Activated CD4-positive, alpha-beta T cell treated with anti-CD3 and anti-CD28 coated beads for 1 hour (primary cell): ENCODE data around the gene ANAPC2.

ENCODE experiments used
- DNase-seq: peaks from one replicate; pipeline ENCODE4 v3.0.0-alpha.2; 2020

The ANAPC2 gene

DNA sequence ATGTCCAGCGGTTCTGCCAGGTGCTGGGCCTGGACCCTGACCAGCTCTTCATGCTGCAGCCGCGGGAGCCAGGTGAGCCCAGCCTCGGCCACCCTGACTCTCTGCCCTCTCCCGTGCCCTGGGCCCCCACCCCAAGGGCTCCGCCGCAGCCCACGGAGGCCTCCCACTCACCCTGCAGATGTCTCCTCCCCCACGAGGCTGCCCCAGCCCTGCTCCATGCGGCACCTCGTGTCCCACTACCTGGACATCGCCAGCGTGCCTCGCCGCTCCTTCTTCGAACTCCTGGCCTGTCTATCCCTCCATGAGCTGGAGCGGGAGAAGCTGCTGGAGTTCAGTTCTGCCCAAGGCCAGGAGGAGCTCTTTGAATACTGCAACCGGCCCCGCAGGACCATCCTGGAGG is 26.3 kb upstream of the ANAPC2 start:
- no peak for DNase-seq

DNA sequence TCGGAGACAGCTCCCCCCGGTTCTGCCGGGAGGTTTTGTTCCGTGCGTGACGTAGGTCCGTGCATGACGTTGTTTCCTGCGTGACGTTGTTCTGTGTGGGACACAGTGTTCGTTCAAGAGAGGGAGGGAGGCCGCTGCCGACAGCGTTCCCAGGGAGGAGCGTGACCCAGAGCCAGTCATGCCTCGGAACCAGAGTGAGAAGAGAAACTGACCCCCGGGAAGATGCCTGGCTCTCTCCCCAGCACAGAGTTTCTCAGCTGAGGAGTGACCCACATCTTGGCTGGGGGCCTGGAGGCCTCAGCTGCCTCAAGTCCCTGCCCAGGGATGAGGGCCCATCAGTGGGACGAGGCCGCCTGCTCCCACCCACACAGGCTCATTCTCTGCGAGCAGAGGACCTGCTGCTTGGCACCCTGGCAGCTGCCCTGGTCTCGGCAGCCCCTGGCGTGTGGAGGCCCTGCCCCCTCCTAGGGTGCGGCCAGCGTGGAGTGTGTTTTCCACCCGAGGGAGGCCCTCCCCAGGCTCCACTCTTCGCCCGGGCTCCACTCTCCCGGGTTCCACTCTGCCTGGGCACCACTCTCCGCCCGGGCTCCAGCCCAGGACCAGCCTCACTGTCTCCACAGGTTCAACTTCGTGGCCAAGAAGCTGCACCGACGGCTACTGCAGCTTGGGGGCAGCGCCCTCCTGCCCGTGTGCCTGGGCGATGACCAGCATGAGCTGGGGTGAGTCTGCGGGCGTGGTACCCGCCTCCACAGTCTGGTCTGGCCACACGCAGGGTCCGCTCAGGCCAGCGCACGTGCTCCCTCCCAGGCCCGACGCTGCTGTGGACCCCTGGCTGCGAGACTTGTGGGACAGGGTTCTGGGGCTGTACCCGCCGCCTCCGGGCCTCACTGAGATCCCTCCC is 25.1 kb upstream of the ANAPC2 start:
- DNase-seq = no peak

DNA sequence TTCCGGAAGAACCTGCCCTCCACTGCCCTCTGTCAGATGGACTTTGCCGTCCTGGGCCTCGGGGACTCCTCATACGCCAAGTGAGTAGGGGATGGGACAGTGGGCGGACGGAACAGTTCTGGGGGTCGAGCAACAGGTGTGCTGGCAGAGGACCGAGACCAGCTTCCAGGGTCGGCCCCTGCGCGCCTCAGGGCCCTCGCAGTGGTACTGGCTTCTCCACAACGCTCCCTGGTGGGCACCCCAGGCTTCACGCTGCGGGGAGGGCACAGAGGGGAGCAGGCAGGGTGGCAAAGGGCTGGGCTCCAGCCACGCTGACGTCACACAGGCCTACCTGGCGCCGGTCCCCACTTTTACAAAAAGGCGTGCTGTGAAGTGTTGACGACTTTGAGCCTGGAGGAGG is 24.2 kb upstream of the ANAPC2 start:
- no peak for DNase-seq

DNA sequence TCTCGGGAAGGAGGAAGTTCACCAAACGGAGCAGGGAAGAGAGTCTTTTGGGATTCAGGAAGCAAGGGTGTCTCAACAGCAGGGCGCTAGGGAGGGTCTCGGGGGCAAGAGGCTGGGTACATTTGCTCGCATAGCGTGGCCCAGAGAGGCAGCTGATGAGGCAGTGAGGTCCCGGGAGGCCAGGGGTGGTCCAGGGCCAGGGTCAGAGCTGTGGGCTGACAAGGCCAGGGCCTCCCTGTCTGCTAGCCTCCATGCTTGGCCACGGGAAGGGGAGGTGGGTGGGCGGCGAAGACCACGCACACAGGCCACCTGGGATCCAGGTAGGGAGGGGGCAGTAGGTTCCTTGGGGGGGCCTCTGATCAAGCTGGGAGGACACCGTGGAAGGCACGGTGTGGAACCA is 23.2 kb upstream of the ANAPC2 start:
- DNase-seq = no peak

DNA sequence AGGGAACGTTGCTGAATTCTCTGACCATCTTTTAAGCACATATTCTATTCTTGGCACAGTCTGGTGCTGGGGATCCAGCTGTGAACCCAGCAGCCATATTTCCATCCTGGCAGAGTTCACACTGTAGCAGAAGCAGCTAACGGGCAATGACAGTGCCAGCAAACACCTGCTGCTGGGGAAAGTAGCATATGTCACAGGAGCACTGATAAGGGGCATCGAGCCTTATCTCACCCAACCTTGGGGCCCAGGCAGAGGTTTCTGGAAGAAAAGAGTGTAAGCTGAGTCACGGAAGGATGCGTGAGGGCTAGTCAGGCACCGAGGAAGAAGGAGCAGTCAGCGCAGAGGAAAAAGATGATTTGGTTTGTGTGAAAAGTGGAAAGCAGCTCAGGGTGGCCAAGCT is 18.2 kb upstream of the ANAPC2 start:
- no peak for DNase-seq

DNA sequence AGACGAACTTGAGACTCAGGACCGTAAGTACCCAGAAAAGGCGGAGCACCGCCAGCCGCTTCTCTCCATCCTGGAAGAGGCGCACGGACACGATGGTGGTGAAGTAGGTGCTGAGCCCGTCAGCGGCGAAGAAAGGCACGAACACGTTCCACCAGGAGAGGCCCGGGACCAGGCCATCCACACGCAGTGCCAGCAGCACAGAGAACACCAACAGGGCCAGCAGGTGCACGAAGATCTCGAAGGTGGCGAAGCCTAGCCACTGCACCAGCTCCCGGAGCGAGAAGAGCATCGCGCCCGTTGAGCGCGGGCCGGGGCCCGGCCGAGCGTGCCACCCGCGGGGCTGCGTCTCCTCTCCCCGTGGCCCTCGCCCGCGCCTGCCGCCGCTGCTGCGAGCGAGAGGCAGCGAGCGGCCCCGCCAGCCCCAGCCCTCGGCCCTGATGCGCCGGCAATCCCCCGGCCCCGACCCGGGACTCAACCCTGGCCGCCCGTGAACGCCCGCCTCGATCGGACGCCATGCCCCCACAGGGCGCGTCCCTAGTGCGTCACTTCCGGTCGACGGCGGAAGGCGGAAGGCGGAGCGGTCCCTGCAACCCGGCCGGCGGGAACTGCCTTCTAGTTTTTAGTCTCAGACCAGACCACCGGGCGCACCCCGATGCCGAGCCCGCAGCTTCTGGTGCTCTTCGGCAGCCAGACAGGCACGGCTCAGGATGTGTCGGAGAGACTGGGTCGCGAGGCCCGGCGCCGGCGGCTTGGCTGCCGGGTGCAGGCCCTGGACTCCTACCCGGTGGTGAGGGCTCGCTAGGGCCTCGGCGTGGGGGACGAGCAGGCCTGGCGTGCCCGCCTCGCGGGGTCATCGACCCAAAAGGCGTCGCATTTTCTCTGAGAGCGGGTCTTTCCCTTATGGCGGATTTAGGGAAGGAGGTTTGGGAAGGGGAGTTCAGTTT is 17.0 kb upstream of the ANAPC2 start, which contains the start of the genes NDOR1 and TMEM203:
Gene NDOR1, plus strand, starts transcription at position 575 of the 944 bp plus-strand sequence. Its CDS starts 78 bp downstream, at position 653.
Gene TMEM203, minus strand, starts transcription at position 523 of the 944 bp plus-strand sequence. Its CDS starts 234 bp downstream, at position 289.
- peak; percentile 89 for DNase-seq

DNA sequence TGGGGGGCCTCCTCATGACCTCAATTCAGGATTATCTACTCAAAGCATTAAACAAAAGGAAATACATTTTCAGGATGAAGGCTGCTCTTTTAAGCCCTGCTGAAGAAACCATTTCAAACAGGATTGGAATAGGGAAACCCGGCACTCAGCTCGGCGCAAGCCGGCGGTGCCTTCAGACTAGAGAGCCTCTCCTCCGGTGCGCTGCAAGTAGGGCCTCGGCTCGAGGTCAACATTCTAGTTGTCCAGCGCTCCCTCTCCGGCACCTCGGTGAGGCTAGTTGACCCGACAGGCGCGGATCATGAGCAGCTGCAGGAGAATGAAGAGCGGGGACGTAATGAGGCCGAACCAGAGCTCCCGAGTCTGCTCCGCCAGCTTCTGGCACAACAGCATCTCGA is 16.4 kb upstream of the ANAPC2 start:
- no peak for DNase-seq

DNA sequence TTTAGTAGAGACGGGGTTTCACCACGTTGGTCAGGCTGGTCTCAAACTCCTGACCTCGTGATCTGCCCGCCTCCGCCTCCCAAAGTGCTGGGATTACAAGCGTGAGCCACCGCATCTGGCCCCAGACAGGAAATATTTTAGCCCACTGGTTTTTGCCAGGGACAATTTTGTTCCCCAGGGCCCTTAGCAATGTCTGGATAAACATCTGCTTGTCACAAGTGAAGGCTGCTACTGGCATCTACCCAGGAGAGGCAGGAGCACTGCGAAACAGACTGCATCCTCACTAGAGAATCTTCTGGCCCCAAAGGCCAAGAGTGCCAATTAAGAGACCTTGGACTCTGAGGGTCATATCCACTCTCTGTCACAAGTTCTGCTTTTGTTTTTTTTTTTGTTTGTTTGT is 14.6 kb upstream of the ANAPC2 start:
- no peak for DNase-seq

DNA sequence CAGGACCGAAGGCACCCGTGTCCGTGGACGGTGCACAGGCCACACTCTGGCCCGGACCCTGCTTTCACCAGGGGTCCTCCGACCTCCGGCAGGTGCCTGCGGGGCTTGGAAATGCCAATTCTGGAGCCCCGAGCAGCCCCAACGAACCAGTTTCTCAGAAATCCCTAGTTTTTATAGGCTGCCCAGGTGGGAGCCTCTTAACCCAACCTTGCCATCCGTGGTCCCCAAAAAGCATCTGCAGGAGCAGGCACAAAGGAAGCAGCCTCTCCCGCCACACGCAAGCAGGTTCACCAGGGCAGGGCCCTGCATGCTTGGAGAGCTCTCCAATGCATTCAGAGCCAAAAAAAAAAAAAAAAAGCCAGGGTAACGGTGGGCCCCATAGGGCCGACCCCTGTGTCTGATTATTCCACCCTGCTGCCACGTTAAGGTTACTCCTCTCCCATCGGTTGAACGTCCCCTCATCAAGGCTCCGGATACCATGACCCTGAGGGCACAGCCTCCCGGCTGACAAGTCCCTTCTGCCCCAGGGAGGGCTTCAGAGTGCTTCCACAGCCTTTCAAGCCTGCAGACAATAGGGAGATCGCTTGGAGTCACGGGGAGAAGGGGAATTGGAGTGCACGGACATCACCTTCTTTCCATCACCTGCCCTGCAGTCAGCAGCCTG is 13.0 kb upstream of the ANAPC2 start:
- DNase-seq = no peak

DNA sequence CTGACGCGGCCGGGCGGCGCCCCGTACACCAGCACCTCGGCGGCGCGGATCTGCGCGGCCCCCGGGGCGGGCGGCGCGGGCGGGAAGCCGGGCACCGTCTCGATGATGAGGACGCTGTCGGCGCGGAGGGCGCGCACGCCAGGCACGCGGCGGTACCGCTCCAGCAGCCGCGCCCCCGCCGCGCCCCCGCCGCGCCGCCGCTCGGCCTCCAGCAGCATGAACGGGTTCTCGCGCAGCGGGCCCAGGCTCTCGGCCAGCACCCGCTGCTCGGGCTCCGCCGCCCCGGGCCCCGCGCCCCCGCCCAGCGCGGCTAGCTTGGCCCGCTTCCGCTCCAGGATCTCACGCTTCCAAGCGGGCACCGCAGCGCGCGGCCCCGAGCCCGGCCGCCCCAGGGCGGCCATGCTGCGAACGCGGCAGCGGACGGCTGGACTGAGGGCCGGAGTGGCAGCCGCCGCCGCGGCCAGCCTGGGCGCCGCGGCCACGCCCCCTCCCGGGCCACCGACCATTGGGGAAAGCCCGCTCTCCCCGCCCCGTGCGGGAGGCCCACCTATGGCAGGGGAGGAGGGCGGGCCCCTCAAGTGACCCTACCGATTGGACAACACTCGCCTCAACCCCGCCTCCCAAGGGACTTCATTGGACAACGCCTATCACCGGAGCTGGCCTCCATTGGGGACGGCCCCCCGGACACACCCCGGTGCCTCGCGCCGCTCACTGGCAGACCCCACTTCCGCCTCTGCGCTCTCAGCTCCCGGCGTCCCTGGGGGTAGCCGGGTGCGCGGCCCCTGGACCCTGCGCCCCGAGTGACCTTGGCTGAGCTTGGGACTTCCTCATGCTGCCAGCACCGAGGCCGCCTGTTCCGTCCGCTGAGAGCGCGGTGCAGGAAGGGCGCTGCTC is 12.2 kb upstream of the ANAPC2 start, which contains the start of gene TPRN:
Gene TPRN, minus strand, starts transcription at position 431 of the 894 bp plus-strand sequence. Its CDS starts 30 bp downstream, at position 401.
- peak; percentile 95 for DNase-seq

DNA sequence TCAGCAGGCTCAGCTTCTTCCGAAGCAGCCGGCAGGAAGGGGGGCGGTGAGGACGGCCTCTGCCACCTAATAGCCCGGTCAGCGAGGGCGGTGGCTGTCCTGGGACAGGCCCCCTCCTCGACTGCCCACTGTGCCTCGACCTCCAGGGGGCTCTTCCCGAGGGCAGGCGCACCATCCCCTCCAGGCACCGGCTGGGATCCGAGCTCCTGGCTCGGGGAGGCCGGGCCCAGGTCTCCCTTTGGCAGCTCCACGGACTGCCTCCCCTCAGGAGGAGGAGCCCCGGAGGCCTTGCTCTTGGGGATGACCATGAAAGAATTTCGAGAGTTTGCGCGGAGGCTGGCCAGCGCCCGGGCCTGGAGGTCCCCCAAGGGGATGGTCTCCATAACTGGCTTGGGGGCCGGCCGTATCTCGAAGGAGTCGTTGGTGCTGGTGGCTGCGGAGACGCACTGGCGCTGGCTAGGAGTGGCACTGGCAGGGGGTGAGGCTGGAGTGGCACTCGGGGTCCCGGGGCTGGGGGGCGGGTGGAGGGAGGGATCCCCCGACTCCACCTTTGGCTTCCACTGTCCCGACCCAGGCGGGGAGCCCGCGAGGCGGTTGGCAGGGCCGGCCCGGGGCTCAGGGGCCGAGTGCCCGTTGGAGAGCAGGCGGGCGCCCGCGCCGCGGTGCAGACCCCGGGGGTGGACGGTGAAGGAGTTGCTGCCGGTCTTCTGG is 11.2 kb upstream of the ANAPC2 start:
- DNase-seq = no peak

DNA sequence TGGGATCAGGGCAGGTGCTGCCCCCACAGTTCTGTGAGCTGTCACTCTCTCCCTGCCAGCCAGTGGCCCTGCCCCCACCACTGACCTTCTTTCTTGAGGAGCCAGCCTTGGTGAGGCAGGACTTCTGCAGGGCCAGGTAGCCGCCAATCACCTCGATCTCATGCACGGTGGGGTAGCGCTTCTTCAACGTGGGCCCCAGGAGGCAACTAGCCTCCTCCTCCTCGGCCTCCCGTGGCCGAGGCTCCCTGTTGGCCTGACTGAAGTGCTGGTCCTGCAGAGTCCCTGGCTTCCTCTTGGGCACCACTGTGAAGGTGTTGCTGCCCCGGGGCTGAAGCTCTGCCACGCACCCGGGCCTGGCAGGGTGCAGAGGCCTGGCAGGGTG is 10.5 kb upstream of the ANAPC2 start:
- DNase-seq = no peak

DNA sequence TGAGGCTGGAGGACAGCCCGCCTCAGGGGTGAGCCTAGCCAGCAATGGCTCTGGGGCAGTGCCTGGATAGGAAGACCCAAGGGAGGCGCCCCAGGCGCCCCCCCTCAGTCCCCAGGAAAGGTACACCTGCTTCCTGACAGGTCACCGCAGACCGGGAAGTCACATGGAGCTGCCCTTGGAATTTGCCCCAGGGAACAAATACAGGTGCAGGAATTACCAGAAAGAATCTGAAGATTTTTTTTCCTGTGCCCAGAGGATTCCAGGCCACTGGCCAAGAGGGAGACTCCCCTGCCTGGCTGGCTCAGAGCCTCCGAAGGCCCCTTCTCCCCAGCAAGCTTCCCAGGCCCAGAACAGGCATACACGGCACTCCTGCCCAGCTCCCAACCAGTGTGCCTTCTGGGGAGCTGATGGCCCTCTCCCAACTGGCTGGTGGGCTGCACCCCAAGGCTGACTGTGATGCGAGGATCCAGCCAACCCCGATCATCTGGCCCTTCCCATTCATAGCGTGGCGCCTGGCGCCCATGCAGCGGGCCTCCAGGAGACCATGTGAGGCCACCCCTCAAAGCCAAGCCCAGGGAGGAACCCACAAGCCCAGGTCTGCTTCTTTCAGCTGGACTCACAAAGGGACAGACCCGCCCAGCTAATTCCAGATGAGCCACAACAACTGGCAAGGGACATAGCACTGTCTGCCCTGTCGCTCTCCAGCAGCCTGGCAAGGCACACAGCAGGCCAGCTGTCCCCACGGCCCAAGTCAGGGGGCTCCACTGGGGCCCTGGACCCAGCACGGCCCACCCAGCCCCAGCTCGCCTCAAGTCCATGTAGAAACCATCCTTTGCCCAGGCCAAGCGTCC is 9.9 kb upstream of the ANAPC2 start:
- DNase-seq = no peak

DNA sequence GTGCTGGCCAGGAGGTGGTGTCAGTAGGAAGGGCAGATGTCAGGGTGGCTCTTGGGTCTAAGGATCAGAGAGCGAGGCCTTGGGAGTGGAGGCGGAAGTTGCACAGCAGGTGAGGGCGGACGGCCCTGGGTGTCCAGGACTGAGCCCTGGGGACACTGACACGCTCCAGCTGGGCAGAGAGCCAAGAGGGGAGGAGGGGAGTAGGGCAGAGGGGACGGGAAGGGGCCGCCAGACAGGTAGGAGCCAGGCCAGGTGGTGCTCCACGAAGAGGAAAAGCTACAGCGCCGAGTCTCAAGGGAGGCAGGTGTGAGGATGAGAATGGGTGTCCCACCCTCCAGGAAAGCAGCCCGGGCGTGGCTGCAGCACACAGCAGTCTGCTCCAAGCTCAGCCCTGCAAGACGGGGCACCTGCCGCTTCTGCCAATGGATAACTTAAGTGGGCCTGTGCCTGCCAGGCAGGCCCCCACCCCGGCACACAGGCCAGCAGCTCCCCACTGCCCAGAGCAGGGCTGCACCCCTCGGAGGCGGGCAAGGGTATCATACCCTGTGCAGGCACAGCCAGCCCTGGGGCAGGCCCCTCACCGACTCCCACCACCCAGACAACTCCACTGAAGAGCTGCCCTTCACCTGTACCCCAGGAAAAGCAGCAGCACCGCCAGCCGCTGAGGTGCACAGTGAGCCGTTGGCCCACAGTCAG is 7.3 kb upstream of the ANAPC2 start:
- DNase-seq = no peak

DNA sequence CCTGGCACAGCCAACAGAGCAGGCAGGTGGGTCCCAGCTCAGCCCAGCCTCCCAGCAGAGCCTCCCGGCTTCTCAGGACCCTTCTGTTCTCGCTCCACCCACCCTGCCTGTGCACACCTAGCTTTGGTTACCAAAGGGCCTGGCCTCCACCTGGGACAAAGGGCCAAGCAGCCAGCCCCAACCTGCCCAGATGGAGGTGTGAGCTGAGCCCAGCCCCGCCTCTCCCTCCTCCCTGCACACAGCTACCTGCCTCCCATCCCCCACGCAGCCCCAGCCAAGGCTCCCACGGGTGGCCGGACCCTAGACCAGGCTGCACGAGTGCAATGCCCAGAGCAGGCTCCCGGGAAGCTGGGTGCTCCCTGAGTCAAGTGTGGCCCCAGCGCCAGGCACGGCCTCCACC is 6.5 kb upstream of the ANAPC2 start:
- DNase-seq = no peak

DNA sequence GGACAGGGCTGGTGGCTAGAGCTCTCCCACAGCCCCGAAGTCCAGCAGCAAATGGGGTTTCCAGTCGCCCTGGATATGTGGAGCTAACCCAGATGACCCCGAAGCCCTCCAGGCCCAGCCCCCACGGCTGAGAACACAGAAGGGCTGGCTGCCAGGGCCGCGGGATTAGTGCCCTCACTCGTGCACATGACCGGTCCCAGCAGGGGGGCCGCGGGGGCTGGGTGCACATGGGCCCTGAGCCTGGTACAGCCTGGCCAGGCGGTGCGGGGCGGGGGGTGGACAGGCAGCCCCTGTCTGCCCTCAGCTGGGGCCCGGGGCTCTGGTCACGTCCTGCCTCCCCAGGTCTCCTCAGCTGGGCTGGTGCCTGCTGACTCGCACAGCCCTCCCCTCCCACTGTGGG is 6.0 kb upstream of the ANAPC2 start:
- no peak for DNase-seq

DNA sequence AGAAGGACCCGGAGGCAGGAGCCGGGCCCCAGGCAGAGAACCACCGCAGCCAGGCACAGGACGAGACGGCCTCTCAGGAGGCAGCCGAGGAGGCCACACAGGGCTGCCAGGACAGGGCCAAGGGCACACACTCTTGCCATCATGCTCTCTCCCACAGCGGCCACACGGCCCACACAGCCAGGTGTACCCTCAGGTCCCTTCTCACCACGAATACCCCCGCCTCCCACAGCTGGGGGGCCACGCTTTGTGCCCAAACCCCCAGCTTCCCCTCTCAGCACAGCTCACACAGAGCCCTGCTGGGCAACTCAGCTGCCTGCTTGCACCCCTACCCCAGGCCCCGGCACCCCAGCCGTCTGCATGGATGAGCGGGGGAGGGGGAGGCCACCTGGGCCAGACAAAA is 5.4 kb upstream of the ANAPC2 start:
- no peak for DNase-seq

DNA sequence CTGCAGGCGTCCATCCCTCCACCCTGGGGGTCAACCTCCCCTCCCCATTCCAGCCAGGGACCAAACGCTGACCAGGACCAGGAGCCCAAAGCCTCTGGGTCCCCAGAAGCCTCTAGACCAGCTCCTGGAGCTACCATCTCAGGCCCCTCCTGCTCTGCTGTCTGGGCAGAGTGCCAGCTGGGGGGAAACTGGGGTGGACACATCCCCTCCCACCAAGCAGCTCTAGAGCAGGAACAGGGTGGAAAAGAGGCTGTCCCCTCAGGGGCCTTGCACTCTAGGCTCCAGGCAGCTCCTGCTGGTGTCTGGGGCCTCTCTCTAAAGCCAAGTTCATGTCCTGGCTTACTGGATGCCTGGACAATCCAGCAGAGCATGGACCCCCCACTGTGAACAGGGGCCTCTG is 4.5 kb upstream of the ANAPC2 start:
- no peak for DNase-seq

DNA sequence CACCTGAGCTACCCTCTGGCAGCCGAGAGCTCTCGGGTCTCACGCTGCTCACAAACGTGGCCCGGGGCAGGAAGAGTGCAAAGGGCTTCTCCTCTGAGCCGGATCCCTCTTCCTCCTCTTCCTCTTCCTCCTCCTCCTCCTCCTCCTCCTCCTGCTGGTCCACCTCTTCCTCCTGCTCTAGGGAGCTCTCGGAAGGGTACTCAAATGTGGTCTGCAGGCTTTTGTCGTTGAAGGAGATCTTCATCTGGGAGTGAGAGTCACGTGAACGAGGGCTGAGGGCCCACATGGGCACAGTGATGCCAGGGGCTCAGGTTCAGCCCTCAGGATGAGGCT is 4.1 kb upstream of the ANAPC2 start:
- DNase-seq = no peak
